Lower leg skin (tissue), 3 donors: Measurements from ENCODE around the gene ROBO1.

Experiments
- POLR2A ChIP-seq, 2 donors: fragments of 450-650 bp; IDR thresholded peaks; one replicate each; pipeline ENCODE4 v1.6.1; 2016 to 2017; ENCODE audit warnings: antibody characterized with exemption in 2 of 2, mild to moderate bottlenecking in 1 of 2, moderate library complexity in 1 of 2
- TF ChIP-seq, protein P1 (sequence below), 3 donors: fragments of 450-650 bp; IDR thresholded peaks; one replicate each; pipeline ENCODE4 v1.5.1; 2016; ENCODE audit warnings: antibody characterized with exemption in 3 of 3, mild to moderate bottlenecking in 3 of 3, moderate library complexity in 2 of 3

DNA sequence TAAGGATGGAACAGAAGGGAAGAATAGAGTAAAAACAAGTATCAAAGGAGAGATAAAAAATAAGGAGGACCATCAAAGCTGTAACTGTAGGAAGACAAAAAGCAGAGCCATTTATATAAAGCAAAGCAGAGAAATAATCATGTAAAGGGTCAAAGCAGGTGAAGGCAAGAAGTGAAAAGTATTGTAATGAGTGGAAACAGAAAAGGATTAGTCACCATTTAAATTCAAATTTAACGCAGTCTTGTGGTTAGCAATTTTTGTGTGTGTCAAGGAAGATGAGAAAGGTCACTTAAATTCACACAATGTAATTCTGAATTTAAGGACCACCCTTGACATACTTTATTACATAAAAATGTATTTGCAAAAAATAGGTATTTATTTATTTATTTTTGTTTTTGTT, 567.8 kb downstream of the ROBO1 start:
- TF ChIP-seq POLR2A (IDR thresholded peaks at IDR 0.05): no peak
- TF ChIP-seq, protein P1, sequence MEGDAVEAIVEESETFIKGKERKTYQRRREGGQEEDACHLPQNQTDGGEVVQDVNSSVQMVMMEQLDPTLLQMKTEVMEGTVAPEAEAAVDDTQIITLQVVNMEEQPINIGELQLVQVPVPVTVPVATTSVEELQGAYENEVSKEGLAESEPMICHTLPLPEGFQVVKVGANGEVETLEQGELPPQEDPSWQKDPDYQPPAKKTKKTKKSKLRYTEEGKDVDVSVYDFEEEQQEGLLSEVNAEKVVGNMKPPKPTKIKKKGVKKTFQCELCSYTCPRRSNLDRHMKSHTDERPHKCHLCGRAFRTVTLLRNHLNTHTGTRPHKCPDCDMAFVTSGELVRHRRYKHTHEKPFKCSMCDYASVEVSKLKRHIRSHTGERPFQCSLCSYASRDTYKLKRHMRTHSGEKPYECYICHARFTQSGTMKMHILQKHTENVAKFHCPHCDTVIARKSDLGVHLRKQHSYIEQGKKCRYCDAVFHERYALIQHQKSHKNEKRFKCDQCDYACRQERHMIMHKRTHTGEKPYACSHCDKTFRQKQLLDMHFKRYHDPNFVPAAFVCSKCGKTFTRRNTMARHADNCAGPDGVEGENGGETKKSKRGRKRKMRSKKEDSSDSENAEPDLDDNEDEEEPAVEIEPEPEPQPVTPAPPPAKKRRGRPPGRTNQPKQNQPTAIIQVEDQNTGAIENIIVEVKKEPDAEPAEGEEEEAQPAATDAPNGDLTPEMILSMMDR (IDR thresholded peaks at IDR 0.05): no peak
